RWPE2 (cell line): Measurements from ENCODE around the gene NRIP1.

ENCODE experiments used
- ATAC-seq: fragments of 200-7000 bp; cut with Tn5 transposase; 3 replicates; pipeline ENCODE4 v1.9.1; 2021; ENCODE audit warnings: low read depth
- DNase-seq: peaks from one replicate; pipeline ENCODE4 v3.0.0-alpha.2; 2020; ENCODE audit warnings: low spot score
- H3K27ac ChIP-seq: fragments of 450-650 bp; 2 replicates; pipeline ENCODE4 v1.5.1; 2017; ENCODE audit warnings: mild to moderate bottlenecking; ENCODE audit not compliant: poor library complexity, severe bottlenecking
- H3K27me3 ChIP-seq: fragments of 250-450 bp; sonication (Bioruptor Pico); 2 replicates; pipeline ENCODE4 v1.5.1; 2021; ENCODE audit warnings: mild to moderate bottlenecking, moderate library complexity; ENCODE audit not compliant: insufficient read depth, poor library complexity, severe bottlenecking
- H3K36me3 ChIP-seq: fragments of 250-450 bp; sonication (Bioruptor Pico); 2 replicates; pipeline ENCODE4 v1.5.1; 2020; ENCODE audit warnings: low read depth, mild to moderate bottlenecking, moderate library complexity
- H3K4me1 ChIP-seq: fragments of 250-450 bp; sonication (Bioruptor Pico); 2 replicates; pipeline ENCODE4 v1.5.1; 2021; ENCODE audit warnings: mild to moderate bottlenecking, moderate library complexity; ENCODE audit not compliant: insufficient read depth, poor library complexity, severe bottlenecking
- H3K4me3 ChIP-seq: fragments of 250-450 bp; sonication (Bioruptor Pico); 2 replicates; pipeline ENCODE4 v1.5.1; 2021; ENCODE audit warnings: mild to moderate bottlenecking, moderate library complexity; ENCODE audit not compliant: severe bottlenecking
- H3K9me3 ChIP-seq: fragments of 250-450 bp; sonication (Bioruptor Pico); 2 replicates; pipeline ENCODE4 v1.5.1; 2021; ENCODE audit warnings: mild to moderate bottlenecking, moderate library complexity; ENCODE audit not compliant: severe bottlenecking
- CTCF ChIP-seq: fragments of 450-650 bp; IDR thresholded peaks from one replicate; pipeline ENCODE4 v1.5.1; 2017; ENCODE audit warnings: mild to moderate bottlenecking, moderate library complexity; ENCODE audit not compliant: poor library complexity, severe bottlenecking

Gene NRIP1, protein sequence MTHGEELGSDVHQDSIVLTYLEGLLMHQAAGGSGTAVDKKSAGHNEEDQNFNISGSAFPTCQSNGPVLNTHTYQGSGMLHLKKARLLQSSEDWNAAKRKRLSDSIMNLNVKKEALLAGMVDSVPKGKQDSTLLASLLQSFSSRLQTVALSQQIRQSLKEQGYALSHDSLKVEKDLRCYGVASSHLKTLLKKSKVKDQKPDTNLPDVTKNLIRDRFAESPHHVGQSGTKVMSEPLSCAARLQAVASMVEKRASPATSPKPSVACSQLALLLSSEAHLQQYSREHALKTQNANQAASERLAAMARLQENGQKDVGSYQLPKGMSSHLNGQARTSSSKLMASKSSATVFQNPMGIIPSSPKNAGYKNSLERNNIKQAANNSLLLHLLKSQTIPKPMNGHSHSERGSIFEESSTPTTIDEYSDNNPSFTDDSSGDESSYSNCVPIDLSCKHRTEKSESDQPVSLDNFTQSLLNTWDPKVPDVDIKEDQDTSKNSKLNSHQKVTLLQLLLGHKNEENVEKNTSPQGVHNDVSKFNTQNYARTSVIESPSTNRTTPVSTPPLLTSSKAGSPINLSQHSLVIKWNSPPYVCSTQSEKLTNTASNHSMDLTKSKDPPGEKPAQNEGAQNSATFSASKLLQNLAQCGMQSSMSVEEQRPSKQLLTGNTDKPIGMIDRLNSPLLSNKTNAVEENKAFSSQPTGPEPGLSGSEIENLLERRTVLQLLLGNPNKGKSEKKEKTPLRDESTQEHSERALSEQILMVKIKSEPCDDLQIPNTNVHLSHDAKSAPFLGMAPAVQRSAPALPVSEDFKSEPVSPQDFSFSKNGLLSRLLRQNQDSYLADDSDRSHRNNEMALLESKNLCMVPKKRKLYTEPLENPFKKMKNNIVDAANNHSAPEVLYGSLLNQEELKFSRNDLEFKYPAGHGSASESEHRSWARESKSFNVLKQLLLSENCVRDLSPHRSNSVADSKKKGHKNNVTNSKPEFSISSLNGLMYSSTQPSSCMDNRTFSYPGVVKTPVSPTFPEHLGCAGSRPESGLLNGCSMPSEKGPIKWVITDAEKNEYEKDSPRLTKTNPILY (N-terminal part only)

GRCh38 chr21:15064576-15065391 is at the start of gene NRIP1:
Gene NRIP1 (minus strand): TSS chr21:15065000. CDS start chr21:14968192, 96,808 bp downstream.
- H3K4me1 ChIP-seq = peaks cover 24% of the 10 kb centered on the region
- ATAC-seq = peak; percentile 72
- no peaks in the 10 kb centered on the region for H3K9me3 ChIP-seq
- no peaks in the 10 kb centered on the region for H3K27me3 ChIP-seq
- peak within 1 kb of the TSS; percentile 99 for H3K4me3 ChIP-seq
- H3K36me3 ChIP-seq = no peaks in the 10 kb centered on the region
- DNase-seq = peak; percentile 76
- peak within 1 kb of the TSS; percentile 87 for H3K27ac ChIP-seq
- TF ChIP-seq CTCF = no peak

GRCh38 chr21:15112858-15113257 is 48.1 kb upstream of the NRIP1 start:
- Histone ChIP-seq H3K27ac (no peak overlapping the region), H3K4me3 (no peak overlapping the region), H3K4me1 (no peaks in the 10 kb centered on the region), H3K27me3 (no peaks in the 10 kb centered on the region), H3K9me3 (no peaks in the 10 kb centered on the region), H3K36me3 (no peaks in the 10 kb centered on the region)
- DNase-seq (no peak), ATAC-seq (no peak)
- TF ChIP-seq CTCF = no peak

DNA sequence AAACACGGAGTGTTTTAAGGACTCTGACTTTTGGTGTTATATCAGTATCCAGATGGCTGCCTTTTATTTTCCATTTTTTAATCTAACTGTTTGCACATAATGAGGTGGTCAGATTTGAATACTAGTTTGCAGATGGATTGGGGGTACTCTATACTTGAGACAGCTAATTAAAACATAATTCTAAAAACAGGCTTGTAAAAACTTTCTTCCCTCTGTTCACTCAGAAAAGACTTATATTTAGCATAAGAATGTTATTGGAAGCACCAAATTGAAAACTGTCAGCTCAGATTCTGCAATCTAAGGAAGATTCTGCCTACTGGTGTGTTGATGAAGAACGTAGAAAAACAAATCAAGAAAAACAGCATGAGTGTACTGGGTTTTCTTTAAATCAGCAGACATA is 44.0 kb upstream of the NRIP1 start:
- Histone ChIP-seq H3K27me3 (no peaks in the 10 kb centered on the region), H3K27ac (no peak overlapping the region), H3K36me3 (no peaks in the 10 kb centered on the region), H3K4me3 (no peak overlapping the region), H3K9me3 (no peaks in the 10 kb centered on the region), H3K4me1 (no peaks in the 10 kb centered on the region)
- no peak for DNase-seq
- no peak for ATAC-seq
- TF ChIP-seq CTCF = no peak

DNA sequence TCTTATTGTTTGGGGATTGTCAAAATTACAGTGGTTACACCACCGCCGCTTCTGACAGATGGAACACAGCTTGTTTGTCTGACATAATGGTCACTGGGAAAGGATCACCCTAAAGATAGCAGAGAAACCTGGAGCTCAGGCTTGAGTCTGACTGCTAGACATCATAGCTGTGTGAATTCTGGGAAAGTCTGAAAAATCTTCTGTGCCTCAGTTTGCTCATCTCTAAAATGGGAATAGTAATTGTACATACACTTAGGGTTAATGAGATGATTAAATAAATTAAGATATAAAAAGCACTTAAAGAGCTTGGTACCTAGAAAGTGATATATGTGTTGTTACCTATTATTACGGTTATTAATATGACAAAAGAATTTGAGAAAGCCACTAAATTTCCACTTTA is 39.7 kb upstream of the NRIP1 start:
- ATAC-seq = no peak
- Histone ChIP-seq H3K9me3 (no peaks in the 10 kb centered on the region), H3K27ac (no peak overlapping the region), H3K27me3 (no peaks in the 10 kb centered on the region), H3K36me3 (no peaks in the 10 kb centered on the region), H3K4me1 (no peaks in the 10 kb centered on the region), H3K4me3 (no peak overlapping the region)
- DNase-seq = no peak
- TF ChIP-seq CTCF = no peak
